Mucosa of descending colon (tissue), 3 donors: Measurements from ENCODE around the gene USP49. TPM values are rescaled to one million over a fixed set of nuclear protein-coding genes. Genes with fewer than 3 reads are reported as not detected.
A peak's percentile ranks its signal among the peaks of the same experiment; 100 is the strongest.
"Not testable (repeated sequence)": the region's sequence is repeated elsewhere in the genome, so short reads cannot be mapped to it uniquely, and the experiment has no call there.

ENCODE experiments used
- ATAC-seq: fragments of 200-7000 bp; cut with Tn5 transposase; one replicate; pipeline ENCODE4 v1.9.1; 2020; ENCODE audit warnings: mild to moderate bottlenecking, moderate library complexity
- DNase-seq, 3 donors: peaks; one replicate each; pipeline ENCODE4 v3.0.0-alpha.2; 2020
- H3K36me3 ChIP-seq: fragments of 200-600 bp; one replicate; pipeline ENCODE4 v1.8.0; 2021; ENCODE audit warnings: low read depth, mild to moderate bottlenecking
- H3K4me1 ChIP-seq: fragments of 200-600 bp; one replicate; pipeline ENCODE4 v1.8.0; 2021; ENCODE audit warnings: low read depth, mild to moderate bottlenecking
- H3K4me3 ChIP-seq: fragments of 200-600 bp; one replicate; pipeline ENCODE4 v1.8.0; 2021; ENCODE audit warnings: mild to moderate bottlenecking
- H3K9me3 ChIP-seq: fragments of 200-600 bp; one replicate; pipeline ENCODE4 v1.8.0; 2021; ENCODE audit warnings: mild to moderate bottlenecking
- intact Hi-C, 2 donors: fragments of 100-400 bp; cut with DNase I in 1 of 2; cut with micrococcal nuclease in 1 of 2; formaldehyde crosslinking; loops; one replicate each; pipeline versions ENCODE4 v1.11.0 to v1.11.1; 2022; cut with DNase I, micrococcal nuclease
- total RNA-seq, 3 donors: library from RNA; stranded (reverse); fragmentation: NEBNext Ultra II Directional in 2 of 3; extraction: Animal tissue kit (Norgen Biotek cat#: 25700) in 2 of 3; gene quantifications; one replicate each; pipeline versions ENCODE4 v1.2.1 to v1.2.4, GENCODE V29; 2021 to 2023
- TF ChIP-seq, protein P1 (sequence below): fragments of 200-600 bp; IDR thresholded peaks from one replicate; pipeline ENCODE4 v1.8.0; 2022; ENCODE audit warnings: antibody characterized with exemption, mild to moderate bottlenecking
- donor health status: DM: no; HTN: no; CAD: no; lungs with moderate emphysema.
- donor health status: DM: no; HTN: no; CAD: no.
- donor health status: DM: no; HTN: yes; CAD: no.

USP49 gene
- total RNA-seq, 3 donors from 2014 or later: 2.8 to 3.7 (median 3.2) TPM

DNA sequence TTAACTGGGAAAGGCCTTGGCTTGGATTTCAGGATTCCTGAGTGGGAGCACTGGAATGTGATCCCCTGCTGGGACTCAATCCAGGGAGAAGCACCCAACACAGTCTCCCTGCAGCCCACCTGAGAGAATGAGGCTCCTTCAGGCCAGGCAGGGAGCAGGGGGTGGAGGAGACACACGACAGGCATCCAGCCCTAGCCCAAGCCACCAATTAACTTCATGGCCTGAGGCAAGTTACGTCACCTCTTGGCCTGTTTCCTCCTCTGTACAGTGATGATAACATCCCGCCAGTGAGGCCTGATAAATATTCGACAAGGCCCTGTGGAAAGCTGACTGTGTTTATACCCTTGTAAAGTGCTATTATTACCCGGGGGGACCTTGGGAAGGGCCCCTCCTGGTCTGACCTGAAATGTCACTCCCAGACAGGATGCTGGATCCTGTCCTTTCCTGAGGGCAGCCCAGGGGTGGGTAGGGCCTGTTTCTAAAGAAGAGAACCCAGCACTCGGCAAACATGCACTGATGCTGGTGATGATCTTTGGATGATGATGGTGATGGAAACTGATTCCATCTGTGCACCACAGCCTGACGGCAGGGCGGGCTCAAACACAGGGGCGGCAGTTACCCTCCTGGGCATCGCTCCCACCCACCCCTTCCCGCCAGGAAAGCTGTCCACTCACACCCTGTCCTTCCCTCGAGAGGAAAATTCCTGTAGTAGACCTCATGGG lies 127.9 kb downstream of the USP49 start:
- no peaks in the 10 kb centered on the region for H3K9me3 ChIP-seq
- intact Hi-C loops: no loop called here
- H3K4me1 ChIP-seq: no peaks in the 10 kb centered on the region
- peak in 1 of 3 donors; percentile 67 for DNase-seq
- TF ChIP-seq, protein P1, sequence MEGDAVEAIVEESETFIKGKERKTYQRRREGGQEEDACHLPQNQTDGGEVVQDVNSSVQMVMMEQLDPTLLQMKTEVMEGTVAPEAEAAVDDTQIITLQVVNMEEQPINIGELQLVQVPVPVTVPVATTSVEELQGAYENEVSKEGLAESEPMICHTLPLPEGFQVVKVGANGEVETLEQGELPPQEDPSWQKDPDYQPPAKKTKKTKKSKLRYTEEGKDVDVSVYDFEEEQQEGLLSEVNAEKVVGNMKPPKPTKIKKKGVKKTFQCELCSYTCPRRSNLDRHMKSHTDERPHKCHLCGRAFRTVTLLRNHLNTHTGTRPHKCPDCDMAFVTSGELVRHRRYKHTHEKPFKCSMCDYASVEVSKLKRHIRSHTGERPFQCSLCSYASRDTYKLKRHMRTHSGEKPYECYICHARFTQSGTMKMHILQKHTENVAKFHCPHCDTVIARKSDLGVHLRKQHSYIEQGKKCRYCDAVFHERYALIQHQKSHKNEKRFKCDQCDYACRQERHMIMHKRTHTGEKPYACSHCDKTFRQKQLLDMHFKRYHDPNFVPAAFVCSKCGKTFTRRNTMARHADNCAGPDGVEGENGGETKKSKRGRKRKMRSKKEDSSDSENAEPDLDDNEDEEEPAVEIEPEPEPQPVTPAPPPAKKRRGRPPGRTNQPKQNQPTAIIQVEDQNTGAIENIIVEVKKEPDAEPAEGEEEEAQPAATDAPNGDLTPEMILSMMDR: no peak
- ATAC-seq: peak; percentile 78
- H3K4me3 ChIP-seq: no peak overlapping the region
- peaks cover 6% of the 10 kb centered on the region for H3K36me3 ChIP-seq

DNA sequence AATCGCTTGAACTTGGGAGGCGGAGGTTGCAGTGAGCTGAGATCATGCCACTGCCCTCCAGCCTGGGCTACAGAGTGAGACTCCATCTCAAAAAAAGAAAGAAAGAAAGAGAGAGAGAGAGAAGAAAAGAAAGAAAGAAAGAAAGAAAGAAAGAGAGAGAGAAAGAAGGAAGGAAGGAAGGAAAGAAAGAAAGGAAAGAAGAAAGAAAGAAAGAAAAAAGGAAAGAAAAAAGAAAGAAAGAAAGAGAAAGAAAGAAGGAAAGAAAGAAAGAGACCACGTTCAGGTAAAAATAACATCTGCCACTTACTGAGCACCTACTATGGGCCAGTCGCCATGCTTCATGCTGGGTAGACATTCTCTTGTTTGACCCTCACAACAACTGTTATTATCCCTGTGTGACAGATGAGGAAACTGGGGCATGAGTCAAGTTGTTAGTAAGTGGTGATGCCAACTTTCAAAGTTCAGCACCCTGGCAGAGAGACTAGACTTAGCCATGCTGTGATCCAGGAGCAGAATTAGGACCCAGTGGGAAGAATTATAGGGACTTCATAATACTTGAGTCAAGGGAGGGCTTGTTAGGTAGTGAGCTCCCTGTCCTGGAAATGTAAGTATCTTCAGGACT lies 129.0 kb downstream of the USP49 start:
- H3K4me3 ChIP-seq, ATAC-seq, intact Hi-C loops, H3K9me3 ChIP-seq, DNase-seq, H3K4me1 ChIP-seq, H3K36me3 ChIP-seq: not testable (repeated sequence)

DNA sequence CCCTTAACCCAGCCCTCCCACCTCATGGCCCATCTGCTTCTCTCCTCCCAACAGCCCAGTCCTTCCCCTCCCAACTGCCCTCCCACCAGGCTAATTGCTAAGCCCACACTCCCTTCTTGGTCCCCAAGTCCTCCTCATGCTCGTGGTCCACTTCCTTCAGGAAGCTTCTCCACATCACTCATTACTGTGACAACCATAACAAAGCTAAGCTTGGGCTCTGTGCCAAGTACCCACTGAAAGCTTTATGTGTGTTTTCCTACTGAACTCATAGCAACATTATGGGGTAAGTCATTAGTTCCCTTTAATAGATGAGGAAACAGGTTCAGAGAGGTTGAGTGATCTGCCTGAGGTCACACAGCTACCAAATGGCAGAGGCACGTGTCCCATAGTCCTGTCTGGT lies 131.7 kb downstream of the USP49 start:
- ATAC-seq (no peak), DNase-seq (no peak)
- TF ChIP-seq, protein P1: no peak
- Histone ChIP-seq H3K4me3 (no peak overlapping the region), H3K36me3 (no peaks in the 10 kb centered on the region), H3K9me3 (no peaks in the 10 kb centered on the region), H3K4me1 (no peaks in the 10 kb centered on the region)
- intact Hi-C loops: no loop called here

DNA sequence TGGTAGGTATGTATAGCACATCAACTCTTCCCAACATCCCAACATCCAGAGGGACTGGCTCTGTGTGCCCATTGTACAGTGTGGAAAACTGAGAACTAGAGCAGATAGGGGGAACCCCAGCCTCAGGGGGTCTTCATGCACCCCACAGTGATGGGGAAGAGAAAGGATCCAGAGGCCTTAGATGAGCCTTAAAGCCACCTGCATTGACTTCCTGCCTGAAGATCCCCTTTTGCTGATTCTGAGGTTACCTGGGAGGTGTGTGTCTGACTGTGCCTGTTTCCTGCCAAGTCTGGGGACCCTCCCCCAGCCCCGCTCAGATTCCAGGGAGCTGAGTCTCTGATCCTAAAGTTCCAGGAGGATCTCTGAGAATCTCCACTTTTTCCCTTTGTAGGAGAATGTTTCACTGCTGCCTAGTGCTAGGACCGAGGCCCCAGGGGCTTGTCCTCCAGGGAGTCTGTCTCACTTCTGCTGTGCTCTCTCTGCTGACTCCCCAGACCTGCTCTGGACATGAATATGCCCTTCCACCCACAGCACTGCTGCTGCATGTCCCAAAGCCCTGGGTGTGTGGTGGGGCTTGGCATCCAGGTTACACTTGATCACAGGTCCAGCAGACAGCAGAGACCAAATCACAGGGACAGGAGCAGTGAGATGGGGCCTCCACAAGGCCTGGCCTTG lies 135.1 kb downstream of the USP49 start:
- Histone ChIP-seq H3K36me3 (no peaks in the 10 kb centered on the region), H3K9me3 (no peaks in the 10 kb centered on the region), H3K4me1 (no peaks in the 10 kb centered on the region), H3K4me3 (no peak overlapping the region)
- peak in 1 of 3 donors; percentile 10 for DNase-seq
- TF ChIP-seq, protein P1: no peak
- ATAC-seq: no peak
- intact Hi-C loops: no loop called here

DNA sequence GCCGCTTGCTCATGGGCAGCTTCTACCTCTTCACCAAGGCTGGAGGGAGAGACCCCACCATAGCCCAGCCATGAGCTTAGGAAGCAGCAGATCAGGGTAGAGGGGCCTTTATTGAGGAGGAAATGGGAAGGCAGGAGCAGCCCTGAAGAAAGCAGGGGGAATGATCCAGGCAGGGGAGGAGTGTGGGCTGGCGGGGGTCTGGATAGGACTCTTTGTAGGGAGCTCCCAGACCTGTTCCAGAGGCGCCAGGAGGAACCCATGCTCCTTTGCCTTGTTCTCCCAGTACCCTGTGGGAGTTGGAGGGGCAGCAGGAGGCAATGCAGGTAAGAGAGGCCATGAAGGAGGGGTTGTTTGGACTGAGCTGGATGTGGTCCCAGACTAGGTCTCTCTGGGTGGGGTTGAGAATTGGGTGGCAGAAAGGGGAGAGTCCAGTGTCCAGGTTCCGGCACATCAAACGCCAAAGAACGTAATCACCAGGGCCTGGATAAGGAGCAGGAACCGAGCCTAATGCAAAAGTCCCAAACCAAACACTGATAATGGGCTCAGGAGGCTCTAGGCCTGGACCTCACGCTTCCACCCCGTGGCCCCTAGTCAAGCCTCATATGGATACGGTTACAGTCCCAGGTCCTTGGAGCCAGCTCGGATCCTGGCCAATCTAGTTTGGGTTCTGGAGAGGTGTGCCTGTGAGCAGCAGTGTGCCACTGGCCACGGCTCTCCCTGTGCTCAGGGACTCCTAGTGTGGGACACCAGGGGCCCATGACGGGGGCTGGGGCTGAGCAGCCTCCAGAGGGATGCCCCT lies 135.9 kb downstream of the USP49 start:
- Histone ChIP-seq H3K9me3 (no peaks in the 10 kb centered on the region), H3K4me3 (no peak overlapping the region), H3K4me1 (no peaks in the 10 kb centered on the region), H3K36me3 (no peaks in the 10 kb centered on the region)
- DNase-seq (peak in 1 of 3 donors; percentile 7), ATAC-seq (no peak)
- TF ChIP-seq, protein P1: no peak
- intact Hi-C loops: no loop called here
